ENCODE data around the gene DDX19B. TPM values are rescaled to one million over a fixed set of nuclear protein-coding genes. Genes with fewer than 3 reads are reported as not detected.
A peak's percentile ranks its signal among the peaks of the same experiment; 100 is the strongest.

Gene DDX19B
- total RNA-seq, 1 experiment from 2014 or later: 38.4 TPM

DNA sequence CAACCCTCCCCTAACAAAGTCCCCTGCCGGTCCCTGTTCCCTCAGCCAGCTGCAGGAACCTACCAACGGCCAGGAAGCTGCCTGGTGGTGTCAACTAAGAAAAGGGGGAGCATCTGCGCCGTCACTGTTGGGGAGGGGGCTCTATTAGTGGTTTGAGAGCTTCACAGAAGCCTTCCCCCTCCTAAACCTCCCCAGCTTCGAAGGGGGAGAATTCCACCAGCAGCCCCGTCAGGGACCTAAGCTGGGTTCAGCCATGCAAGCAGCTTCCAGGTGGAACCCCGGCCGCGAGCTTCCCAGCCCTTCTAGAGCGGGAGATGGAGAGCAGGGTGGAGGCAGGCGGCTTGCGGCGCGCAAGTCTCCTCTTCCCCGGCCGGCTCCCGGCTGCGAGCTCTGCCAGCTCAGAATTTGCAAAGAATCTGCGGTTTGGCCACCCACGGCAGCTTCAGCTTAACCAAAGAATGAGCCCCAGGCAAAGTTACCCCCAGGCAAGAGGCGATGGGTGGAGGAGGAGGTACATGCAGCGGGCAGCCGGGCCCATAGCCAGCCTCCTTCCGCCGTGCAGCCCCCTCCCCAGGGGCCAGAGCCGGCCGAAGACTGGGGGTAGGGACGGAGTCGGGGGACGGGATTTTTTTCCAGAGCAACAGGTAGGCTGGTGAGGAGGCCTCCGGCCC is 81.4 kb downstream of the DDX19B start:
- TF ChIP-seq NFATC4 (CRISPR knock-in tag; IDR thresholded peaks at IDR 0.05) (peak; percentile 21; the same call in 1 of the 2 replicates), CREB1 (CRISPR knock-in tag; IDR thresholded peaks at IDR 0.05) (0 out of 2 replicates have a peak, but pooled peaks have one; percentile 27), ZNF232 (CRISPR knock-in tag; IDR thresholded peaks at IDR 0.05) (no peak)
- TF ChIP-seq, protein P1, sequence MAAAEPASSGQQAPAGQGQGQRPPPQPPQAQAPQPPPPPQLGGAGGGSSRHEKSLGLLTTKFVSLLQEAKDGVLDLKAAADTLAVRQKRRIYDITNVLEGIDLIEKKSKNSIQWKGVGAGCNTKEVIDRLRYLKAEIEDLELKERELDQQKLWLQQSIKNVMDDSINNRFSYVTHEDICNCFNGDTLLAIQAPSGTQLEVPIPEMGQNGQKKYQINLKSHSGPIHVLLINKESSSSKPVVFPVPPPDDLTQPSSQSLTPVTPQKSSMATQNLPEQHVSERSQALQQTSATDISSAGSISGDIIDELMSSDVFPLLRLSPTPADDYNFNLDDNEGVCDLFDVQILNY (CRISPR knock-in tag; IDR thresholded peaks at IDR 0.05): 0 out of 2 replicates have a peak, but pooled peaks have one; percentile 18
- TF ChIP-seq, protein P2, sequence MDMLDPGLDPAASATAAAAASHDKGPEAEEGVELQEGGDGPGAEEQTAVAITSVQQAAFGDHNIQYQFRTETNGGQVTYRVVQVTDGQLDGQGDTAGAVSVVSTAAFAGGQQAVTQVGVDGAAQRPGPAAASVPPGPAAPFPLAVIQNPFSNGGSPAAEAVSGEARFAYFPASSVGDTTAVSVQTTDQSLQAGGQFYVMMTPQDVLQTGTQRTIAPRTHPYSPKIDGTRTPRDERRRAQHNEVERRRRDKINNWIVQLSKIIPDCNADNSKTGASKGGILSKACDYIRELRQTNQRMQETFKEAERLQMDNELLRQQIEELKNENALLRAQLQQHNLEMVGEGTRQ (CRISPR knock-in tag; IDR thresholded peaks at IDR 0.05): no peak
- TF ChIP-seq, protein P3, sequence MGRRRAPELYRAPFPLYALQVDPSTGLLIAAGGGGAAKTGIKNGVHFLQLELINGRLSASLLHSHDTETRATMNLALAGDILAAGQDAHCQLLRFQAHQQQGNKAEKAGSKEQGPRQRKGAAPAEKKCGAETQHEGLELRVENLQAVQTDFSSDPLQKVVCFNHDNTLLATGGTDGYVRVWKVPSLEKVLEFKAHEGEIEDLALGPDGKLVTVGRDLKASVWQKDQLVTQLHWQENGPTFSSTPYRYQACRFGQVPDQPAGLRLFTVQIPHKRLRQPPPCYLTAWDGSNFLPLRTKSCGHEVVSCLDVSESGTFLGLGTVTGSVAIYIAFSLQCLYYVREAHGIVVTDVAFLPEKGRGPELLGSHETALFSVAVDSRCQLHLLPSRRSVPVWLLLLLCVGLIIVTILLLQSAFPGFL (CRISPR knock-in tag; IDR thresholded peaks at IDR 0.05; ENCODE audit: borderline replicate concordance): 0 out of 2 replicates have a peak, but pooled peaks have one; percentile 1
- TF ChIP-seq, protein P4, sequence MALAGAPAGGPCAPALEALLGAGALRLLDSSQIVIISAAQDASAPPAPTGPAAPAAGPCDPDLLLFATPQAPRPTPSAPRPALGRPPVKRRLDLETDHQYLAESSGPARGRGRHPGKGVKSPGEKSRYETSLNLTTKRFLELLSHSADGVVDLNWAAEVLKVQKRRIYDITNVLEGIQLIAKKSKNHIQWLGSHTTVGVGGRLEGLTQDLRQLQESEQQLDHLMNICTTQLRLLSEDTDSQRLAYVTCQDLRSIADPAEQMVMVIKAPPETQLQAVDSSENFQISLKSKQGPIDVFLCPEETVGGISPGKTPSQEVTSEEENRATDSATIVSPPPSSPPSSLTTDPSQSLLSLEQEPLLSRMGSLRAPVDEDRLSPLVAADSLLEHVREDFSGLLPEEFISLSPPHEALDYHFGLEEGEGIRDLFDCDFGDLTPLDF (CRISPR knock-in tag; IDR thresholded peaks at IDR 0.05): 0 out of 2 replicates have a peak, but pooled peaks have one; percentile 9
- peak overlapping the region; percentile 89 for H3K27ac Mint-ChIP-seq
- CTCF ChIA-PET: interaction anchor here (0.8 to 3.7 kb wide), 16 partner anchors 11 to 274 kb away, joined by 3 to 42 read pairs (median 6); partner anchors contain the start of genes COG4, FCSK and ST3GAL2
- peak overlapping the region; percentile 92 for H3K4me3 Mint-ChIP-seq
- POLR2A ChIA-PET: interaction anchor here (0.6 to 2.2 kb wide), 15 partner anchors 9 to 273 kb away, joined by 3 to 17 read pairs (median 5); partner anchors contain the start of genes AARS1, COG4, DDX19A and FCSK
- H3K9me3 Mint-ChIP-seq: no peaks in the 10 kb centered on the region
- H3K36me3 Mint-ChIP-seq: peaks cover 23% of the 10 kb centered on the region
- peaks cover 16% of the 10 kb centered on the region for H3K4me1 Mint-ChIP-seq
- ATAC-seq: peak; percentile 3
- DNase-seq (ENCODE audit: low spot score): peak; percentile 71
- no peaks in the 10 kb centered on the region for H3K27me3 Mint-ChIP-seq (ENCODE audit: low read depth)

DNA sequence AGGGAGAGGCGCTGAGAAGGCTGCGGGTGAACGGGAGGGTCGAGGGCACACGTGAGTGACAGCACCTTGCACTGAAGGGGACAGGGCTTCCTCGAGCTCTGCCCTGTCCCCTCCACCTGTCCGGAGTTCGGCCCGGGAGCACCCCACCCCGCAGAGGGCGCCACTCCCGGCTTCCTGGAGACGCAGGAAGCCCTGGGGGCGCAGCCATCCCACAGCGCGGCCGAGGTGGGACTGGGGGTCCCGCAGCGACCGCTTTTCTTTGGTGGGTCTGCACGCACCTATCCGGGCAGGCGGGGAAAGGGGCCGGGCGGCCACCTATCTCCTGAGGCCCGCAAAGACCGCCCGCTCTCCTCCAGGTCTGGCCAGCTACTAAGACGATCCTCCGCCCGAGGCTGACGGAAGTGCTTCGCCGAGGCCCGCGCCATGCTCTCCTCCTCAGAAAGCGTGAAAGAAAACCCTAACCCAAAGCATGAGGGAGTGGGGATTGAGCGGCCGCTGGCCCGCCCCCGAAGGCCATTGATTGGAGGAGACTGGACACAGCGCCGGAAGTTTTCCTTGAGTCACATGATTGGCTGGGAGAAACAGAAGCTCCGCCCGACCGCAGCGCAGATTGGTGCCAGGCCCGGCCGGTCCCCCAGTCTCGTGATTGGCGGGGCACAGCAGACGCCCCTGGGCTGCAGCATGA is 82.1 kb downstream of the DDX19B start:
- Mint-ChIP-seq H3K4me3 (peak overlapping the region; percentile 92), H3K9me3 (no peaks in the 10 kb centered on the region), H3K27me3 (ENCODE audit: low read depth) (no peaks in the 10 kb centered on the region), H3K27ac (peak overlapping the region; percentile 98), H3K36me3 (peaks cover 21% of the 10 kb centered on the region), H3K4me1 (peaks cover 16% of the 10 kb centered on the region)
- ChIA-PET CTCF (interaction anchor here (0.6 to 3.7 kb wide), 24 partner anchors 11 to 273 kb away, joined by 3 to 42 read pairs (median 4); partner anchors contain the start of genes COG4, DDX19A, FCSK and ST3GAL2), POLR2A (interaction anchor here (0.6 to 2.2 kb wide), 26 partner anchors 8 to 272 kb away, joined by 3 to 17 read pairs (median 4); partner anchors contain the start of genes AARS1, COG4, DDX19A and EXOSC6)
- DNase-seq (ENCODE audit: low spot score) (peak; percentile 98), ATAC-seq (peak; percentile 90)
- TF ChIP-seq, protein P5, sequence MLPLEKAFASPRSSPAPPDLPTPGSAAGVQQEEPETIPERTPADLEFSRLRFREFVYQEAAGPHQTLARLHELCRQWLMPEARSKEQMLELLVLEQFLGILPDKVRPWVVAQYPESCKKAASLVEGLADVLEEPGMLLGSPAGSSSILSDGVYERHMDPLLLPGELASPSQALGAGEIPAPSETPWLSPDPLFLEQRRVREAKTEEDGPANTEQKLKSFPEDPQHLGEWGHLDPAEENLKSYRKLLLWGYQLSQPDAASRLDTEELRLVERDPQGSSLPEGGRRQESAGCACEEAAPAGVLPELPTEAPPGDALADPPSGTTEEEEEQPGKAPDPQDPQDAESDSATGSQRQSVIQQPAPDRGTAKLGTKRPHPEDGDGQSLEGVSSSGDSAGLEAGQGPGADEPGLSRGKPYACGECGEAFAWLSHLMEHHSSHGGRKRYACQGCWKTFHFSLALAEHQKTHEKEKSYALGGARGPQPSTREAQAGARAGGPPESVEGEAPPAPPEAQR (CRISPR knock-in tag; IDR thresholded peaks at IDR 0.05): no peak
- TF ChIP-seq CREM (CRISPR knock-in tag; IDR thresholded peaks at IDR 0.05) (no peak), NR2C2 (CRISPR knock-in tag; IDR thresholded peaks at IDR 0.05) (no peak), ZNF138 (CRISPR knock-in tag; conservative IDR thresholded peaks at IDR 0.05) (peak; percentile 50; the same call in 1 of the 2 replicates), SOX15 (CRISPR knock-in tag; IDR thresholded peaks at IDR 0.05) (no peak), IRF2 (CRISPR knock-in tag; IDR thresholded peaks at IDR 0.05; ENCODE audit: borderline replicate concordance, low read depth) (0 out of 2 replicates have a peak, but pooled peaks have one; percentile 54), KAT7 (CRISPR knock-in tag; IDR thresholded peaks at IDR 0.05; ENCODE audit: borderline replicate concordance) (no peak), JAZF1 (CRISPR knock-in tag; IDR thresholded peaks at IDR 0.05) (no peak)
- TF ChIP-seq, protein P6, sequence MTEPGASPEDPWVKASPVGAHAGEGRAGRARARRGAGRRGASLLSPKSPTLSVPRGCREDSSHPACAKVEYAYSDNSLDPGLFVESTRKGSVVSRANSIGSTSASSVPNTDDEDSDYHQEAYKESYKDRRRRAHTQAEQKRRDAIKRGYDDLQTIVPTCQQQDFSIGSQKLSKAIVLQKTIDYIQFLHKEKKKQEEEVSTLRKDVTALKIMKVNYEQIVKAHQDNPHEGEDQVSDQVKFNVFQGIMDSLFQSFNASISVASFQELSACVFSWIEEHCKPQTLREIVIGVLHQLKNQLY (CRISPR knock-in tag; IDR thresholded peaks at IDR 0.05): 0 out of 2 replicates have a peak, but pooled peaks have one; percentile 25
- TF ChIP-seq, protein P7, sequence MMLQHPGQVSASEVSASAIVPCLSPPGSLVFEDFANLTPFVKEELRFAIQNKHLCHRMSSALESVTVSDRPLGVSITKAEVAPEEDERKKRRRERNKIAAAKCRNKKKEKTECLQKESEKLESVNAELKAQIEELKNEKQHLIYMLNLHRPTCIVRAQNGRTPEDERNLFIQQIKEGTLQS (CRISPR knock-in tag; conservative IDR thresholded peaks at IDR 0.05): no peak
- TF ChIP-seq, protein P8, sequence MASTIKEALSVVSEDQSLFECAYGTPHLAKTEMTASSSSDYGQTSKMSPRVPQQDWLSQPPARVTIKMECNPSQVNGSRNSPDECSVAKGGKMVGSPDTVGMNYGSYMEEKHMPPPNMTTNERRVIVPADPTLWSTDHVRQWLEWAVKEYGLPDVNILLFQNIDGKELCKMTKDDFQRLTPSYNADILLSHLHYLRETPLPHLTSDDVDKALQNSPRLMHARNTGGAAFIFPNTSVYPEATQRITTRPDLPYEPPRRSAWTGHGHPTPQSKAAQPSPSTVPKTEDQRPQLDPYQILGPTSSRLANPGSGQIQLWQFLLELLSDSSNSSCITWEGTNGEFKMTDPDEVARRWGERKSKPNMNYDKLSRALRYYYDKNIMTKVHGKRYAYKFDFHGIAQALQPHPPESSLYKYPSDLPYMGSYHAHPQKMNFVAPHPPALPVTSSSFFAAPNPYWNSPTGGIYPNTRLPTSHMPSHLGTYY (CRISPR knock-in tag; IDR thresholded peaks at IDR 0.05): no peak

Measured in WTC11 (cell line).